AG09309 (cell line): ENCODE measurements around the gene BABAM1.
"Not testable (repeated sequence)": the region's sequence is repeated elsewhere in the genome, so short reads cannot be mapped to it uniquely, and the experiment has no call there.

Source experiments
- DNase-seq: peaks from one replicate; pipeline ENCODE4 v3.0.0-alpha.2; 2010; ENCODE audit warnings: low read depth
- H3K4me3 ChIP-seq: 2 replicates; pipeline ENCODE4 v1.5.1; 2011; ENCODE audit warnings: mild to moderate bottlenecking, low read depth, low read length, moderate library complexity; ENCODE audit not compliant: control insufficient read depth
- TF ChIP-seq, protein P1 (sequence below): IDR thresholded peaks from 2 replicates; pipeline ENCODE4 v1.5.1; 2011; ENCODE audit warnings: mild to moderate bottlenecking, low read depth, low read length, inconsistent platforms; ENCODE audit not compliant: insufficient read depth, control insufficient read depth; ENCODE audit errors: missing control alignments

Gene BABAM1

GRCh38 chr19:17262557-17262956 lies 4.7 kb upstream of the BABAM1 start:
- DNase-seq = no peak
- TF ChIP-seq, protein P1, sequence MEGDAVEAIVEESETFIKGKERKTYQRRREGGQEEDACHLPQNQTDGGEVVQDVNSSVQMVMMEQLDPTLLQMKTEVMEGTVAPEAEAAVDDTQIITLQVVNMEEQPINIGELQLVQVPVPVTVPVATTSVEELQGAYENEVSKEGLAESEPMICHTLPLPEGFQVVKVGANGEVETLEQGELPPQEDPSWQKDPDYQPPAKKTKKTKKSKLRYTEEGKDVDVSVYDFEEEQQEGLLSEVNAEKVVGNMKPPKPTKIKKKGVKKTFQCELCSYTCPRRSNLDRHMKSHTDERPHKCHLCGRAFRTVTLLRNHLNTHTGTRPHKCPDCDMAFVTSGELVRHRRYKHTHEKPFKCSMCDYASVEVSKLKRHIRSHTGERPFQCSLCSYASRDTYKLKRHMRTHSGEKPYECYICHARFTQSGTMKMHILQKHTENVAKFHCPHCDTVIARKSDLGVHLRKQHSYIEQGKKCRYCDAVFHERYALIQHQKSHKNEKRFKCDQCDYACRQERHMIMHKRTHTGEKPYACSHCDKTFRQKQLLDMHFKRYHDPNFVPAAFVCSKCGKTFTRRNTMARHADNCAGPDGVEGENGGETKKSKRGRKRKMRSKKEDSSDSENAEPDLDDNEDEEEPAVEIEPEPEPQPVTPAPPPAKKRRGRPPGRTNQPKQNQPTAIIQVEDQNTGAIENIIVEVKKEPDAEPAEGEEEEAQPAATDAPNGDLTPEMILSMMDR = no peak
- no peak overlapping the region for H3K4me3 ChIP-seq

DNA sequence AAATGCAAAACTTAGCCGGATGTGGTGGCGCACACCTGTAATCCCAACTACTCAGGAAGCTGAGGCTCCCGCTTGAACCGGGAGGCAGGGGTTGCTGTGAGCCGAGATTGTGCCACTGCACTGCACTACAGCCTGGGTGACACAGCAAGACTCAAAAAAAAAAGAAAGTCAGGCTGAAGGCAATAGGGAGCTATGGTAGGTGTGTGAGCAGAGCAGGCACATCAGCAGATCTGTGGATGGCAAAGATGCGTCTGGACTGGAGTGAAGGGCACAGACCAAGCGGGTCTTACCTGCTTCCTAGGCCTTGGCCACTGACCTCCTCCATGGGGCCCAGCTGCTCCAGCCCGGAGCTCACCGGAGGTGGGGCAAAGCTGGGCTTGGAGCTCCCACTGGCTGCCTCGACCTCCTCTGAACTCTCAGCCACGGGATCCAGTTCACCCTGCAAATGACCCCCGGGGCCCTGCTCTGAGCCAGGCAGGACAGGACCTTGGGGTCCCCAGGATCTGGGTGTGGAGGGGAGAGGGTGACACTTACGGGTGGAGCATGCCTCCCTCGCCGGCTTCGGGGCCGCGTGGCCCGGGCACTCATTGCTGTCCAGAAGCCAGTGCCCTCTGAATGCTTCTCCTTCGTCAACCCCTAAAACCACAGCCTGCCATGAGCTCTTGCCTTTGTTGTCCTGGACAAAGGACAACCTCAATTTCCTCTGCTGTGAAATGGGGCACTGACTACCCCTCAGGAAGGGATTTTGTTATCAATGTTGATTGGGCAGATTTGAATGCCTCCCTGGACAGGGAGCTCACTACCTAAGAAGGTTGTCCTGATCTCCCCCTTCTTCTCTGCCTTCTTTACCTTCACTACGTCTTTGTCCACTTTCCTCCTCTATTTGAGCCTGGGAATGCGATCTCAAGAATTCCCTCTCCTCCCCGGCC lies 3.3 kb upstream of the BABAM1 start:
- TF ChIP-seq, protein P1 = no peak

GRCh38 chr19:17264641-17264979 lies 2.6 kb upstream of the BABAM1 start, which contains the start of gene USHBP1:
Gene USHBP1 (minus strand): TSS chr19:17264745. CDS start chr19:17264299, 446 bp downstream.
- TF ChIP-seq, protein P1 = no peak
- DNase-seq = no peak
- H3K4me3 ChIP-seq = no peak within 1 kb of the TSS

More for the DNA sequence above, 3.3 kb upstream of the BABAM1 start:
- DNase-seq = no peak
- no peak overlapping the region for H3K4me3 ChIP-seq

DNA sequence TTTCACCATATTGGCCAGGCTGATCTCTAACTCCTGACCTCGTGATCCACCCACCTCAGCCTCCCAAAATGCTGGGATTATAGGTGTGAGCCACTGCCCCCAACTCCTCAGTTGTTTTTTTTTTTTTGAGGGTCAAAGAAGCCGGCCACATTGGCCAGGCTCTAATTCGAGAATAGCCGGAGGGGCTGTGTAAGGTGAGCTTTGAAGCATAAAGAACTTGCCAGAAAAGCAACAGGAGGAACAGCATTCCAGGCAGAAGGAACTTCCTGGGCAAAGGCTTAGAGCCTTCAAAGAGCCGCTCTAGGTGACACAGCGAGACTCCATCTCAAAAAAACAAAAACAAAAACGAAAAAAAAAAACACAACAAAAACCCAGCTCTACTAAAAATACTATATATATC lies 1.2 kb upstream of the BABAM1 start:
- H3K4me3 ChIP-seq = no peak overlapping the region
- DNase-seq = no peak
- TF ChIP-seq, protein P1 = no peak

DNA sequence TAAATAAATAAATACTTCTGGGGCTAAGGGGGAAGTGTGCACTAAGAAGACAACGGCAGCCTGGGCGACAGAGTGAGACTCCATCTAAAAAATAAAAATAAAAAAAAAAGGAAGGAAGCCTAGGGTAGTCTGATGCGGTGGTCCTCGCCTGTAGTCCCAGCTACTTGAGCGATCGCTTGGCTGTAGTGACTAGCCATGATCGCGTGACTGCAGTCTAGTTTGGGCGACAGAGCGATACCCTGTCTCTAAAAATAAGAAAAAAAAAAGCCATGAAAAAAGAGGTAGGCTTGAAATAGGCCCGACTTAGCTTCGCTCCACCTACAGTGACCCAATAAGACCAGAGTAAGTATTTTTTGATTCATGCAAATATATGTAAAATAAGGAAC lies 661 bp upstream of the BABAM1 start:
- TF ChIP-seq, protein P1 = no peak
- H3K4me3 ChIP-seq = no peak overlapping the region

GRCh38 chr19:17268754-17269153 lies 1.5 kb downstream of the BABAM1 start:
- TF ChIP-seq, protein P1 = no peak
- H3K4me3 ChIP-seq = no peak overlapping the region
- no peak for DNase-seq

More for the DNA sequence above, 661 bp upstream of the BABAM1 start:
- DNase-seq = no peak

DNA sequence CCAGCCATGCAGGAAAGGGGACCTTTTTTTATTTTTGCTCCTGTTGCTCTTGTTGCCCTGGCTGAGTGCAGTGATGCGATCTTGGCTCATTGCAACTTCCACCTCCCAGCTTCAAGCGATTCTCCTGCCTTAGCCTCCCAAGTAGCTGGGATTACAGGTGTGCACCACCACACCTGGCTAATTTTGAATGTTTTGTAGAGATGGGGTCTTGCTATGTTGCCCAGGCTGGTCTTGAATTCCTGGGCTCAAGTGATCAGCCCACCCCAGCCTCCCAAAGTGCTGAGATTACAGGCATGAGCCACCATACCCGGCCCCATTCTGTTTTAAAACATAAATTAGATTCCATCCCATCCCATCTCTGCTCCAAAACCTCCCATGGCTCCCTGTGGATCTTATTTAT lies 7.6 kb downstream of the BABAM1 start:
- DNase-seq, H3K4me3 ChIP-seq: not testable (repeated sequence)
